ENCODE measurements around the gene THSD4. TPM values are rescaled to one million over a fixed set of nuclear protein-coding genes. Genes with fewer than 3 reads are reported as not detected.

THSD4 gene
- polyA plus RNA-seq, 4 donors = 27.2 to 96.3 (median 39.5) TPM

DNA sequence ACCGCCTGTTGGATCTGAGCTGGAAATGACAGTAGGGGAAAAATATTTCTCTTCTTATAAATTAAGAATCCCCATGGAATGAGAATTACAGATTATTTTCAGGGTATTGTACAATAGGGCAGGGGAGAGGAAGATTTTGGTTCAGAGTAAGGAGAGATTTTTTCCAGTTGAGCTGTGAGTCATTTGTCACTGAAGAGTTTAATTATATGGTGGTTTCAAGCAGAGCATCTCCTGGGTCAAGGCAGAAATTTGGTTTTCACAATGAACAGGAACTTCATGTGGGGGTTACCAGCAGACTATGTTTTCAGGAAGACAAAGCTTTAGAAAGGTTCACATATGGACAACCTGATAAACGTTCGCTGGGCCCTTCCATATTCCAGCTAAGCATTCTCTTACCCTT is 512.3 kb downstream of the THSD4 start:
- no peak for DNase-seq (ENCODE audit: low read depth in 4 of 4, low spot score in 3 of 4)

GRCh38 chr15:71628988-71629770 is 513.9 kb downstream of the THSD4 start:
- DNase-seq (ENCODE audit: low read depth in 4 of 4, low spot score in 3 of 4) = no peak

DNA sequence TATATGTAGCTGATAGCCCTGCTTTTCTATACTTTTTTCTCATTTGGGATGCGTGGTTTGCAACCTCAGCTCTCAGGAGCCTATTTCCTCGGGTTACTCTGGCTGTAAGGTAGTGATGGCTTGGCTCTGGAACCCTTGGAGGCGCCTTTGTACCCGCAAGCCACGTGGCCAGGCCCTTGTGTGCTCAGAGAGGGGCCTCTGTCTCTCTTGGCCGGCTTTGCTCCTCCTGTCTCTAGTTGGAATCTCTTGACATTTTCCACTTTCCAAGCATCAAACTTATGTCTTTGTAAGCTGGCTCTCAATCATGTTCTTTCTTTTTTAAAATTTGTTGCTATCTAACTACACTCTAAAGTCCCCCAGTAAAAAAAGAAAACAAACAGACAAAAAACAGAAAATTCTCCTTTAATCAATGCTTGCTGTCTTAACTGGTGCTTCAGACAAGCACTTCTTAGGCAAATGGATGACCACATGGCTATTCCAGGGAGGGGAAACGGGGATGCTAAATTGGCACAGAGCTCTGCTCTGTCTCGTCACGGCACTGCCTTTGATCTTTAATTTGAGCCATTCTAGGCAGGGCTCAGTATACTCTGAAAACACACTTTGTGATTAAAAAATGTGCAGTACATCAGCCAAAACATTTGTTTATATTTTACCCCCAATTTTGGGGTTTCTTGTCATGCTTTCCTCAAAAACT is 514.7 kb downstream of the THSD4 start:
- DNase-seq (ENCODE audit: low read depth in 4 of 4, low spot score in 3 of 4) = no peak

GRCh38 chr15:71630475-71630809 is 515.2 kb downstream of the THSD4 start:
- no peak for DNase-seq (ENCODE audit: low read depth in 4 of 4, low spot score in 3 of 4)

GRCh38 chr15:71632576-71633195 is 517.4 kb downstream of the THSD4 start:
- no peak for DNase-seq (ENCODE audit: low read depth in 4 of 4, low spot score in 3 of 4)

DNA sequence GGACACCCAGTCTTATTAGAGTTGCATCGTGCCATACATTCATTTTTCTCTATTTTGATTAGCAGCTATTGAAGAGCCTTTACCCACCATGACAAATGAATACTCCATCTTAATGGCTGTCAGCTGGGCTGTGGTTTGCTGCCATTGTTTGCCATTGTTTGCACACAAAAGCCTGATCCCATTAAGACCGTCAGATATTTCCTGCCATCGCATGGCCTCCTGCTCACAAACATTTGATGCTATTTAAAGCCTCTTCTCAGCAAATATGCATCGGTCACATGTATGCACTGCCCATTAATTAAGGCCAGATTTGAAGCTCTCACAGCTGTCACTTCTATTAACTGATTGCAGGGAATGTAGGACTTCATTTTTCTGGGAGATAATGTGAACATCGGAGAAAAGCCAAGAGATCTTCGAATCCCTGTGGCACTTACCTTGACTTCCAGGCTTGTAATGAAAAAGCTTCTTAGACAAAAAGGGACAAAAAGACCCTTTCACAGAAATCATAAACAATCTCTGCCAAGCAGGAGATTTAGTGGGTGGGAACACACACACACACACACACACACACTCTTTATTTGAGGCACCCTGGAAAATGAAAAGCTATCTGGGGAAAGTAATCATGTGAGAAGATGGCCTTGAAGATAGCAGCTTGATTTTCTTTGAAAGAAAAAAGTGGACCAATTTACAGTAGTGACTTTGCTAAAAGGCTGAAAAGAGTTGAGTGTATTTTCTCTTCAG is 519.7 kb downstream of the THSD4 start:
- no peak for DNase-seq (ENCODE audit: low read depth in 4 of 4, low spot score in 3 of 4)

GRCh38 chr15:71635735-71636134 is 520.5 kb downstream of the THSD4 start:
- DNase-seq (ENCODE audit: low read depth in 4 of 4, low spot score in 3 of 4) = no peak

DNA sequence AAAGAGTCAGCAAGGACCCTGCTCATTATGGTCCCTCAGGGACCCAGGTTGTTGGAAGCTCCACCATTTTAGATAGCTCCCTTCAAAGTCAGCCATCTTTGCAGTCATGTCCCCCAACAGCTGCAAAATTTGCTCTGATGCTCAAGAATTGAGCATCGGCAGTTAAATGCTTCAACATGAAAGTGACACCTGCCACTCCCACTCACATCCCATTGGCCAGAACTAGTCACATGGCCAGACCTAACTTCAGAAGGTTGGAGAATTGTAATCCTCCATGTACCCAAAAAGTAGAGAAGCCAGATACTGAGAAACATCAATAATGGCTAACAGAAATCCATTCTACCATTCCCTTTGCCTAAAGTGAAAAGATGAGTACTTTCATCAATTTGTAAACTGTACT is 523.6 kb downstream of the THSD4 start:
- no peak for DNase-seq (ENCODE audit: low read depth in 4 of 4, low spot score in 3 of 4)

DNA sequence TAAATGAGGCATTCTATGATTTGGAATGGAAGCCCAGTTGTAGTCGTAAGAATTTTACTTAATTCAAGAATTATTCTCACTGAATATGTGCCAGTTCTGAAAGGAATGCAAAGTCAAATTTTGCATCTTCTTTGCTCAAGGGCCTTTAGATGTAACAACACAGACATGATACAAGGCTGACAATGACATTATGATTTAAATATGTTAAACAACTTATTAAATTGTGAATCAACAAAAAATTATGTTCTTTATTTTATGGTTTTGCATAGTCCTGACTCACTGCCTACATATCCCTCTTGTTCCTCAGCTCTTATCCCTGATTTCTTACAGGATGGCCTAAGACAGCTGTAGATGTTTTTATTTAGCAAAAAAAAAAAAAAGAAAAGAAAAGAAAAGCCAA is 524.2 kb downstream of the THSD4 start:
- DNase-seq (ENCODE audit: low read depth in 4 of 4, low spot score in 3 of 4) = no peak

- DNase-seq (ENCODE audit: low read depth in 4 of 4, low spot score in 3 of 4) = no peak
Measured at GRCh38 chr15:71643918-71644317, 528.6 kb downstream of the THSD4 start.

DNA sequence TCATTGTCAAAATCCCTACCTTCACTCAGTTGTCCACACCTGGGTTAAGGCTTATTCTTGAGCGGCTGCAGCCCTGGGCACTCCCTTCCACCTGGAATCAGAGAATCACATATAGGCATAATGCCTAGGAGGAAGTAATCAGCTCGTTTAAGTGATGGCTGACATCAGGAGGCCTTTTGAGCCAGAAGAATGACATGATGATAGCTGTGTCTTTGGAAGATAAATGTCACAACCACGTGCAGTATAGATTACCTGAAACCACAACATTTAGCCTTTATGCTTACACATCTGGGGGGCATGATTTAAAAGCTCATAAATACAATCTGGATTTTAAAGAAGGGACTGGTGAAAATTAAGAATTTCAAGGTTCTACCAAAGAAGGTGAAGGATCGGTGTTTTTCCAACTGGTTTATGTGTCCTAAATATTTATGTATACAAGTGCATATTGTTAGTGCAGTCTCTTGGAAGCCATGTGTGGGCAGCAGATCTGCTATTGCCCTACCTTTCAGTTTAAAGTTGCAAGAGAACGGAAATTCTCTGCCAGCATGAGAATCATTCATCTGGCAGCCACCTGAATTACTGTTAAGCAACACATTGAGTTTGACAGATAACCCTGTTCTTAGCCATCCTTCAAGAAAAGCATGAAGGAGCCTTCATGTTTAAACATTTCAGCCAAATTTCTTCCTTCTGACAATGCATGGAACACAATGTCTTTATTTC is 531.7 kb downstream of the THSD4 start:
- DNase-seq (ENCODE audit: low read depth in 4 of 4, low spot score in 3 of 4) = no peak

DNA sequence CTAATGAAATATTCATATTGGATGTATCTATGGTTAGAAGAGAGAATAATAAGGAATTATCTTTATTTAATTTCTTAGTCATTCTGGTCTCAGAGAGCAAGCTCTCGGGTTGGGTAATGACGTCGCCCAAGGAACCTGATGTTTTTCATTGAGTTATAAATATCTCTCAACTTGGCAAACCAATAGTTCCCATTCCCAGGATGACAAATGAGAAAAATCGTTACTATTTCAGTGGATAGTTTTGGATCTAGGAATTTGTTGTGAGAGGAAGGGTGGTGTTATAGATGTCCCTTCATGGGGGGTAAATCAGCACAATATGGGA is 532.2 kb downstream of the THSD4 start:
- no peak for DNase-seq (ENCODE audit: low read depth in 4 of 4, low spot score in 3 of 4)

GRCh38 chr15:71648095-71648494 is 532.8 kb downstream of the THSD4 start:
- no peak for DNase-seq (ENCODE audit: low read depth in 4 of 4, low spot score in 3 of 4)

GRCh38 chr15:71649894-71650293 is 534.6 kb downstream of the THSD4 start:
- DNase-seq (ENCODE audit: low read depth in 4 of 4, low spot score in 3 of 4) = no peak

DNA sequence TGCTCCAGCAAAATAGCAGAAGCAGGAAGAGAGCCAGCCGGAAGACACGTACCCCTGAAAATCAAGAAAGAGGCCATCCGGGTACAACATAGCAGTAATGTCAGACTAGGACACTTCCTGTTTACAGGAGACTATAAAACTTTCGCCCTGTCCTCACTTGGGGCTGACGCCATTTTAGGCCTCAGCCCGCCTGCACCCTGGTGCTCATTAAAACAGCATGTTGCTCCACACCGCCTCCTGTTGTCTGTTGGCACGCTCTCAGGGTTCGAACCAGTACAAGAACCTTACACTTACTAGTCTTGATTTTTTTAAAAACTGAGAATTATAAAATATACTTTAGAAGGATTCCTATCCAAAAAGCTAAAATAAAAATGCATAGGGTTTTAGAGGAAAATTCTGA is 535.3 kb downstream of the THSD4 start:
- no peak for DNase-seq (ENCODE audit: low read depth in 4 of 4, low spot score in 3 of 4)

- peak in 3 of 4 donors; percentile 18 to 47 (median 33) for DNase-seq (ENCODE audit: low read depth in 4 of 4, low spot score in 3 of 4)
Measured at GRCh38 chr15:71651750-71652186, 536.5 kb downstream of the THSD4 start.

DNA sequence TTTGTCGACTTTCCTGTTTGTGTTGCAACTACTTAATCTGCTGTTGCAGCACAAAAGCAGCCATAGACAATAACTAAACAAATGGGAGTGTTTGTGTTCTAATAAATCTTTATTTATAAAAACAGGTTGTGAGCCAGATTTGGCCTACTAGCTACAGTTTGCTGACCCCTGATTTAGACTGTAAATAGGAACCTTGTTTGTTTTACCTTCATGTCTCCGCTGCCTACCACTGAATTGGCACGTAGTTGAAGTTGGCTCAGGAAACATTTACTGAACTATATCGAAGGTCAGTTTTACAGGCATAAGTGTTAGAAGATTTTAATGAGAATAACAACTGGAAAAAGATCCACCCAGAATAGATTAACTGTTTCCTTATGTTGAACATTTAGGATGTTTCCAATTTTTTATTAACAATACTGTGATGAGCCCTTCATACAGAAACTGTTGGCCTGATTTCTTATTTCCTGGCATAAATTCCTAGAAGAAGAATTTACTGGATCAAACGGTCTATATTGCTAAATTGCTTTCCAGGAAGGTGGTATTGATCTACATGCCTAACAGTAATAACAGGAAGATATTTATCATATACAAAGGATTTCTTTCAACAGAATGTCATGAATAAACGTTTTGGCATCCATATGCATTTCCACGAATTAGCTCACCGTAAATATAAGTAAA is 538.9 kb downstream of the THSD4 start:
- DNase-seq (ENCODE audit: low read depth in 4 of 4, low spot score in 3 of 4) = no peak

DNA sequence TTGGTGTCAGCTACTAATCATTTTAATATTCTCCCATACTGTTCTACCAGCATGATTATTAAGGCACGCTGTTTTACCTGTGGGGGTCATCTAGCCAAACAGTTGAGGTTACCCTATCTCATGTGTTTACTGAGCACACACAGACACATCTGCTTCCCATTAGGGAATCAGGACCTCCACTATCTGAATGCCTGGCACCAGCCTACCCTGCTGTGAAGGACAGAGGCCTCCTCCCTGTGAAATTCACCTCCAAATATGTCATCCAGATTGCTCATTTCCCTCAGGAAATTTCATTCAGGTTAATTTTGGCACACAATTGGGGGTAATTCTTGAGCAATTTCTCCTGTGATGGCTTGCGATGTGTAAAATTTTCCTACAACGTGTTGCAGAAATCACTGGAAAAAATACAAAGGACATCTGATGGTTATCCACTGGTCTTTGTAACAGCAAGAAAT is 539.5 kb downstream of the THSD4 start:
- DNase-seq (ENCODE audit: low read depth in 4 of 4, low spot score in 3 of 4) = no peak

- DNase-seq (ENCODE audit: low read depth in 4 of 4, low spot score in 3 of 4) = no peak
Measured at GRCh38 chr15:71656425-71656824, 541.2 kb downstream of the THSD4 start.

DNA sequence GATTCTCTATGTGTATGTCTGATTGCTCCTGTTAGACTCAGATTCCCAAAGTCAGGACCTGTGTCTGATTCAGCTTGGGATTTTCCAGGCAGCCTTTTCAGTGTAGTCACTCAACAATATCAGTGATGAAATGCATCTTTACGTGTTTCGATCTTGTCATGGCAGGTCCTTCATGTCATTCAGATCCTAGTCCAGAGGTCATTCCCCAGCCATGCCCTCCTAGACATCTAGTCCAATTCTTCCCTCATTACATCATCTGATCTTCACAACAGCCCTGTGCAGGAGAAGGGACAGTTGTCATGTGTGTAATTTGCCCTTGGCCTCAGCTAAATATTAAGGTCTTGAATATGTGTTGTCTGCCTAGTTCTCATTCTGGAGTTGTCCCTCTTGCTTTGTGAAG is 541.9 kb downstream of the THSD4 start:
- no peak for DNase-seq (ENCODE audit: low read depth in 4 of 4, low spot score in 3 of 4)
